ENCODE results near the gene ATAD3C. TPM values are rescaled to one million over a fixed set of nuclear protein-coding genes. Genes with fewer than 3 reads are reported as not detected.

Gene ATAD3C
- total RNA-seq, 4 donors from 2014 or later, result under 0.01 to 1.00 (median 0.28) TPM

- peaks cover 51 to 98% (median 68%) of the 10 kb centered on the region in 3 donors for H3K4me1 ChIP-seq
- intact Hi-C loops (cut with DNase I), result no loop called here
- 17 to 18% methylated on average over 5 to 11 of the region's 35 CpGs for WGBS, 2 donors
These were observed 19.1 kb upstream of the ATAD3C start for GRCh38 chr1:1430114-1430982.

GRCh38 chr1:1430992-1431844 is 18.3 kb upstream of the ATAD3C start:
- intact Hi-C loops (cut with DNase I), result no loop called here
- DNase-seq, result no peak
- WGBS, 2 donors, result 44 to 63% methylated on average over 3 to 9 of the region's 18 CpGs

More at GRCh38 chr1:1430114-1430982, 19.1 kb upstream of the ATAD3C start:
- Histone ChIP-seq H3K27ac (peak overlapping the region; percentile 93 to 97 (median 96)), H3K27me3 (peaks cover 0 to 30% (median 0%) of the 10 kb centered on the region in 4 donors), H3K4me3 (peak overlapping the region in 3 of 4 donors; percentile 15 to 50 (median 22)), H3K36me3 (no peaks in the 10 kb centered on the region), H3K9me3 (no peaks in the 10 kb centered on the region)
- no peak for DNase-seq
- peak in 1 of 4 donors; percentile 7 for TF ChIP-seq POLR2A (IDR thresholded peaks at IDR 0.05)
- TF ChIP-seq CTCF (IDR thresholded peaks at IDR 0.05), result peak in 3 of 6 experiments; percentile 19 to 34 (median 31)

GRCh38 chr1:1431845-1432273 is 17.6 kb upstream of the ATAD3C start:
- intact Hi-C loops (cut with DNase I), result no loop called here
- peaks cover 0 to 28% (median 0%) of the 10 kb centered on the region in 4 donors for H3K27me3 ChIP-seq
- H3K4me1 ChIP-seq, result peaks cover 66 to 96% (median 72%) of the 10 kb centered on the region in 3 donors
- no peak overlapping the region for H3K4me3 ChIP-seq
- H3K9me3 ChIP-seq, result no peaks in the 10 kb centered on the region
- TF ChIP-seq CTCF (IDR thresholded peaks at IDR 0.05) (no peak), POLR2A (IDR thresholded peaks at IDR 0.05) (no peak)
- WGBS, 2 donors, result 17% methylated on average over 1 of the region's 5 CpGs; no CpG with 5 or more reads in 1 of the 2 donors
- DNase-seq, result no peak
- H3K27ac ChIP-seq, result peak overlapping the region; percentile 93 to 97 (median 96)
- H3K36me3 ChIP-seq, result no peaks in the 10 kb centered on the region

More at GRCh38 chr1:1430992-1431844, 18.3 kb upstream of the ATAD3C start:
- Histone ChIP-seq H3K27me3 (peaks cover 0 to 28% (median 0%) of the 10 kb centered on the region in 4 donors), H3K36me3 (no peaks in the 10 kb centered on the region), H3K27ac (peak overlapping the region; percentile 93 to 97 (median 96)), H3K9me3 (no peaks in the 10 kb centered on the region), H3K4me1 (peaks cover 59 to 96% (median 70%) of the 10 kb centered on the region in 3 donors), H3K4me3 (peak overlapping the region in 3 of 4 donors; percentile 15 to 50 (median 22))
- TF ChIP-seq CTCF (IDR thresholded peaks at IDR 0.05) (no peak), POLR2A (IDR thresholded peaks at IDR 0.05) (no peak)

- intact Hi-C loops (cut with DNase I), result no loop called here
- peak overlapping the region in 3 of 4 donors; percentile 53 to 75 (median 70) for H3K4me3 ChIP-seq
- 48% methylated on average over 12 of the region's 28 CpGs; no CpG with 5 or more reads in 1 of the 2 donors for WGBS, 2 donors
These were observed 17.1 kb upstream of the ATAD3C start for GRCh38 chr1:1432274-1432950.

More at GRCh38 chr1:1432274-1432950, 17.1 kb upstream of the ATAD3C start:
- peaks cover 71 to 96% (median 75%) of the 10 kb centered on the region in 3 donors for H3K4me1 ChIP-seq
- H3K9me3 ChIP-seq, result no peaks in the 10 kb centered on the region
- H3K36me3 ChIP-seq, result peaks cover 0 to 1% (median 0%) of the 10 kb centered on the region in 3 donors
- peaks cover 0 to 27% (median 0%) of the 10 kb centered on the region in 4 donors for H3K27me3 ChIP-seq
- TF ChIP-seq CTCF (IDR thresholded peaks at IDR 0.05), result no peak
- no peak for DNase-seq
- H3K27ac ChIP-seq, result peak overlapping the region; percentile 93 to 97 (median 96)

All from esophagus squamous epithelium (tissue), 5 donors.